NT2/D1 (cell line): ENCODE measurements around the gene CELA3A.

Experiments used
- DNase-seq: peaks from one replicate; pipeline ENCODE4 v3.0.0-alpha.2; 2011; ENCODE audit warnings: low read depth, low spot score
- H3K27me3 ChIP-seq: 2 replicates; pipeline ENCODE4 v1.6.0; 2011; ENCODE audit warnings: mild to moderate bottlenecking; ENCODE audit not compliant: insufficient read length, insufficient read depth
- H3K36me3 ChIP-seq: 2 replicates; pipeline ENCODE4 v1.6.1; 2011; ENCODE audit warnings: mild to moderate bottlenecking, low read length, mixed read lengths; ENCODE audit not compliant: insufficient read depth, insufficient read length
- H3K4me1 ChIP-seq: 2 replicates; pipeline ENCODE4 v1.5.1; 2011; ENCODE audit not compliant: insufficient read depth, insufficient read length
- H3K4me3 ChIP-seq: 2 replicates; pipeline ENCODE4 v1.5.1; 2011; ENCODE audit warnings: low read depth; ENCODE audit not compliant: insufficient read length
- H3K9ac ChIP-seq: 2 replicates; pipeline ENCODE4 v1.6.0; 2011; ENCODE audit warnings: low read depth; ENCODE audit not compliant: insufficient read length
- H3K9me3 ChIP-seq: 2 replicates; pipeline ENCODE4 v1.5.1; 2011; ENCODE audit warnings: mild to moderate bottlenecking, low read length; ENCODE audit not compliant: insufficient read depth
- SUZ12 ChIP-seq: IDR thresholded peaks from 2 replicates; pipeline ENCODE4 v1.6.1; 2011; ENCODE audit not compliant: insufficient read length, insufficient read depth; ENCODE audit errors: extremely low read depth
- YY1 ChIP-seq: IDR thresholded peaks from 2 replicates; pipeline ENCODE4 v1.6.1; 2011; ENCODE audit not compliant: insufficient read length, insufficient read depth
- ZNF274 ChIP-seq: IDR thresholded peaks from 2 replicates; pipeline ENCODE4 v1.6.1; 2011; ENCODE audit warnings: mild to moderate bottlenecking, low read depth, low read length

CELA3A gene

DNA sequence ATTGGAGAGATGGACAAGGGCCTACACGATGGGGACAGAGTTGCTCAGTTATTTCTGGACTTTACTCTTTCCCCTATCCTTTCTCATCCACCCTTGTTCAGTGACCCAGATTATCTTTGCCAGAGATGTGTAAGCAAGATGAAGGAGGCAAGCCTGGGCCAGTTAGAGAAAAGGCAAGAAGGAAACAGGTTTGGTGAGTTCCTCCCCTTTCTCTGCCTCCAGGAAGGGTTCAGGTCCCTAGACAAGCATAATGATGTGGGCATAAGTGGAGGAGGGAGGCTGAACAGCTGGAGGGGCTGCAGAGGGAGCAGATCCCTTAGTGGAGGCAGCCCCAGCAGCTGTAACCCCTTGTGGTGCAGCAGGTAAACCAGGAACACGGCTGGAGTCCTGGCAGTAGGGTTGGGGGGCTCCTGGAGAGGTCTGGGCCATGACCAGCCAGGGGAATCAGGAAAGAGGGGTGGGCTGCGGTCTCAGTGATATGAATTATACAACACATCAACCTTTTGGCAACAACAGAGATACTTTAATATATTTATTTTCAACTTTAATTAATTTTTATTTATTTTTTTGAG lies 41.8 kb downstream of the CELA3A start:
- no peak overlapping the region for H3K4me3 ChIP-seq
- TF ChIP-seq ZNF274 (no peak), SUZ12 (no peak), YY1 (no peak)
- no peak for DNase-seq
- H3K36me3 ChIP-seq = no peaks in the 10 kb centered on the region
- no peaks in the 10 kb centered on the region for H3K4me1 ChIP-seq
- H3K27me3 ChIP-seq = no peaks in the 10 kb centered on the region
- no peak overlapping the region for H3K9ac ChIP-seq
- no peaks in the 10 kb centered on the region for H3K9me3 ChIP-seq

DNA sequence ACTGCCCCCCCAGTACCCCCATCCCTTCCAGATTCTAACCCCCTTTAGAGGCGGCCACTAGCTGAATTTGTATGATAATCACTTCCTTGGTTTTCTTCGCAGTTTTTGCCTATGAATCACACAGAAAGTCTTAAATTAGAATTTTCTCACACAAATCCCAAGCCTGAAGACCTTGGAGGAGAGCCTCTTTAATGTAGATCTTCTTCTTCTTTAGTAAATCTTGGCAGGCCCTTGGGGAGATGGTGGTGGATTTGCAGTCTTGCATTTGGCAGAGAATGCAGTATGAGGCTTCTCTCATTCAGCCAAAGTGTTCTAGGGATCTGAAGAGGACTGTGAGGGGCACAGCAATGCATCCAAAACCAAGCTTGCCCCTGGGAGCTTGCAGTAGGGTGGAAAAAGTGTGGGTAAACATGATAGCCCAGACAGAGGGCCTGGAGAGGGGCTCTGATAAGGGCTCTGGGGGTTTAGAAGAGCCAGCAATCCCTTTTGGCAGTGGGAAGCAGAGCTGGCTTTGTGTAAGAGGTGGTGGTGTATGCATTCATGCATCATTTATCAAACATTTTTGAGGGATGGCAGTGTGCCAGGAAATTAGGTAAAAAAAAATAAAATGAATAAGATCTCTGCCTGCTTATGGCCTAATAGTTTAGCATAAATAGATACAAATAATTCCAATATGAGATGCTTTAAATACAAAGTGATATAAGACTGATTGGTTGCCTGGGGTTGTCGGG lies 43.4 kb downstream of the CELA3A start:
- no peak for DNase-seq
- TF ChIP-seq ZNF274 = no peak
- no peak for TF ChIP-seq SUZ12
- no peak for TF ChIP-seq YY1
- H3K9ac ChIP-seq = no peak overlapping the region

DNA sequence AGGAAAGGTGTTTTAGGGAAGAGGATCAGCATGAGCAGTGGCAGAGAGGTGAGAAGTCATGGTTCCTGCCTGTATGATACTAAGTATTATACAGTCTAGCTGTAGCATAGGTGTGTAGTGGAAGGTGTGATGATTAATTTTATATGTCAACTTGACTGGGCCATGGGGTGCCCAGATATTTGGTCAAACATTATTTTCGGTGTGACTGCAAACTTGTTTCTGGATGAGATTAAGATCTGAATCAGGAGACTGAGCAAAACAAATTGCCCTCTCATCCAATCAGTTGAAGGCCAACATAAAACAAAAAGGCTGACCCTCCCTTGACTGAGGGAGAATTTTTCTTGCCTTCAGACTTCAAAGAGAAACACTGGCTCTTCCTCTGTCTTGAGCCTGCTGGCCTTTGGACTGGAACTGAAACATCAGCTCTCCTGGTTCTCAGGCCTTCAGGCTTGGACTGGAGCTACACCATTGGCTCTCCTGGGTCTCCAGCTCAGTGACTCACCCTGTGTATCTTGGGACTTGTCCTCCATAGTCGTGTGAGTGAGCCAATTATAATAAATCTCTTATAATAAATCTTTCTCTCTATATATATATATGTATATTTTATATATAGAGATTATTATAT lies 44.3 kb downstream of the CELA3A start:
- Histone ChIP-seq H3K36me3 (no peaks in the 10 kb centered on the region), H3K4me1 (no peaks in the 10 kb centered on the region), H3K4me3 (no peak overlapping the region), H3K9ac (no peak overlapping the region), H3K27me3 (no peaks in the 10 kb centered on the region), H3K9me3 (no peaks in the 10 kb centered on the region)
- DNase-seq = no peak
- TF ChIP-seq ZNF274 = no peak

More for the DNA sequence above, 43.4 kb downstream of the CELA3A start:
- Histone ChIP-seq H3K36me3 (no peaks in the 10 kb centered on the region), H3K4me3 (no peak overlapping the region), H3K9me3 (no peaks in the 10 kb centered on the region), H3K27me3 (no peaks in the 10 kb centered on the region), H3K4me1 (no peaks in the 10 kb centered on the region)

DNA sequence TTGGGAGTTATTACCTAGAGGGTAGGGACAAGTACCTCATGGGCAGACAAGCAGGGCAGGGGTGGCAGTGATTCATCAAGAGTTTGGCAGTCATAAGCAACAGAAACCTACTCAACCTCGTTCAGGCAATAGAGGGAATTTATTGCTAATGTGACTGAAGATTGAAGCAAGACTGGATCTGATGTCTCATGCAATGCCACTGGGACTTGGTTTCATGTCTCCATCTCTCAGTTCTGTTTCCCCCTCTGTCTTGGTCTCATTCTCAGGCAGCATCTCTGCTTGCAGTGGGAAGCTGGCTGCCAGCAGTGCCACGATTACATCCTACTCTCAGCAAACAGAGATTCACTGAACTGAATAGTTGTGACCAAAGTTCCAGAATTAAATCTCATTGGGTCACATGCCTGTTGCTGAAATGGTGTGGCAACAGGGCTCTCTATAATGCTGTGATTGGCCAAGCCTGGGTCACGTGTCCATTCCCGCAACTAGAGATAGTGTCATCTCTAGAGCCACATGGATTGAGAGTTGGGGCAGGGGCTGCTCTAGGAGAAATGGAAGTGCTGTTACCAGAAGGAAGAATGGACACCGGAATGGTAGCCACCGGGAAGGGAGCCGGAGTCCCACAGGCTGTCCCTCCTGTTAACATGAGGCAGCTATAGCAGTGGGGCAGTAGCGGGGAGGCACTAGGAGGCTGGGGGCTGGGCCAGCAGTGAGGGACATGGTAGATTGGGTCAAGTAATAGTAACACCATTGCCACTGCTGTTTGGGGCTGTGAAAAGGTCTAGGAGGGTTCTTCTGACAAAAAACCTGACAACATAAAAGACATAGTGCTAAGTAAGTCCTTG lies 47.1 kb downstream of the CELA3A start:
- TF ChIP-seq SUZ12 (no peak), YY1 (no peak), ZNF274 (no peak)
- DNase-seq = no peak
- Histone ChIP-seq H3K27me3 (no peaks in the 10 kb centered on the region), H3K4me1 (no peaks in the 10 kb centered on the region), H3K36me3 (no peaks in the 10 kb centered on the region), H3K4me3 (no peak overlapping the region), H3K9ac (no peak overlapping the region), H3K9me3 (no peaks in the 10 kb centered on the region)

DNA sequence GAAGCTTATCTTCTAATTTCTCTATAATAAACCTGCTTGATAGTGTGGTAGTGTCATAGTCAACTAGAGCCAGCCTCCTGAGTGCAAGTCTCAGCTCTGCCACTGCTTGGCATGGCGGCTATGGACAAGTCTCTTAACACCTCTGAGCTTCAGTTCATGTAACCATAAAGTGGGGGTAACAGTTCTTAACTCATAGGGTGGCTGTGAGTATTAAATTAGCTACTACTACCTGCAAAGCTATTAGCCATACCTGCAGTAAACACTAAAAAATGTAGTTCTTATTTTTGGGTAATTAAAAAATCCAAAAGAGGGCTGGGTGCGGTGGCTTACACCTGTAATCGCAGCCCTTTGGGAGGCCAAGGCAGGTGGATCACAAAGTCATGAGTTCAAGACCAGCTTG lies 48.9 kb downstream of the CELA3A start:
- H3K4me3 ChIP-seq = no peak overlapping the region
- TF ChIP-seq YY1 (no peak), ZNF274 (no peak), SUZ12 (no peak)
- H3K27me3 ChIP-seq = no peaks in the 10 kb centered on the region
- no peak for DNase-seq
- H3K36me3 ChIP-seq = no peaks in the 10 kb centered on the region
- no peak overlapping the region for H3K9ac ChIP-seq
- H3K4me1 ChIP-seq = no peaks in the 10 kb centered on the region
- H3K9me3 ChIP-seq = no peaks in the 10 kb centered on the region

DNA sequence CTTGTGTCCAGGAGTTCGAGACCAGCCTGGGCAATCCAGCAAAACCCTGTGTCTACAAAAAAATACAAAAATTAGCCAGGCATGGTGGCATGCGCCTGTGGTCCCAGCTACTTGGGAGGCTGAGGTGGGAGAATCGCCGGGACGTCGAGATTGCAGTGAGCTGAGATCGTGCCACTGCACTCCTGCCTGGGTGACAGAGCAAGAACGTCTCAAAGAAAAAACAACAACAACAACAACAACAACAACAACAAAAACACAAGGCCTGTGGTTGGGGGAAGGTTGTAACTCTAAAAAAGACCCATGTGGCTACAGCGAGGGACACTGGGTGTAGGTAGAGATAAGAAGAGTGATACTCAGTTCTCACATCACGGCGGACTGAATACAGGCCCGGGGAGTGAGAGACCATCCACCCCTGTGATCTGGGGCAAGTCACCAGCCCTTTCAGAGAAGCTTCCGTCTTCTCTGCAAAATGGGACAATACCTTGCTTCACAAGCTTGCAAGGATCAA lies 50.2 kb downstream of the CELA3A start:
- Histone ChIP-seq H3K36me3 (peaks cover 7% of the 10 kb centered on the region), H3K4me1 (no peaks in the 10 kb centered on the region), H3K4me3 (no peak overlapping the region), H3K9ac (no peak overlapping the region), H3K27me3 (no peaks in the 10 kb centered on the region), H3K9me3 (no peaks in the 10 kb centered on the region)
- no peak for DNase-seq
- TF ChIP-seq SUZ12 (no peak), ZNF274 (no peak), YY1 (no peak)
